Measurements from ENCODE around the gene KDM3B. TPM values are rescaled to one million over a fixed set of nuclear protein-coding genes. Genes with fewer than 3 reads are reported as not detected.
A peak's percentile ranks its signal among the peaks of the same experiment; 100 is the strongest.
"Not testable (repeated sequence)": the region's sequence is repeated elsewhere in the genome, so short reads cannot be mapped to it uniquely, and the experiment has no call there.

Gene KDM3B
- total RNA-seq: 42.4 and 44.5 TPM in 2 replicates

GRCh38 chr5:138352071-138352721 is at the start of gene KDM3B:
TSS of gene KDM3B (plus strand) at chr5:138352685. CDS start at chr5:138352796, 111 bp downstream.
- no peaks in the 10 kb centered on the region for H3K27me3 ChIP-seq (ENCODE audit: control insufficient read depth, insufficient read depth, low read length)
- no peak for FAIRE-seq
- H3K4me3 ChIP-seq (ENCODE audit: low read depth, low read length): peak within 1 kb of the TSS; percentile 86
- TF ChIP-seq CTCF (IDR thresholded peaks at IDR 0.05; ENCODE audit: insufficient read depth, low read length, severe bottlenecking): peak; percentile 98
- peak; percentile 58 for DNase-seq (ENCODE audit: low read depth)
- H3K36me3 ChIP-seq (ENCODE audit: control insufficient read depth, insufficient read depth, low read length): peaks cover 7% of the 10 kb centered on the region

DNA sequence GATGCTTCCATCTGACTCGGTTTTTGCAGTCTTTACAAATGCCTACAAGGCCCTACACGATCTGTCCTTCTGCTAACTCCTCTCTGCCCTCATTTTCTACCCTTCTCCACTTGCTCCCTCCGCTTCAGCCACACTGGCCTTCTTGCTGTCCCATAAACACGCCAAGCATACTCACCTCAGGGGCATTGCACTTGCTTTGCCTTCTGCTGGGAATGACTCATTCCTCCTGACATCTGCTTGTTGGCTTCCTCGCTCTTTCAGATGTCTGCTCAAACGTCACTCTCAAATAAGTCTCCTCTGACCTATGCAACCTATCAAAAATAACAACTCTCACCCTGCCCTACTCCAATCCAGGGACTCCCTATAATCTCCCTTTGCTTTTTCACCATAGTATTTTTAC is 49.1 kb upstream of the KDM3B start:
- no peak overlapping the region for H3K4me3 ChIP-seq (ENCODE audit: low read depth, low read length)
- peak; percentile 23 for DNase-seq (ENCODE audit: low read depth)
- no peaks in the 10 kb centered on the region for H3K36me3 ChIP-seq (ENCODE audit: control insufficient read depth, insufficient read depth, low read length)
- TF ChIP-seq CTCF (IDR thresholded peaks at IDR 0.05; ENCODE audit: insufficient read depth, low read length, severe bottlenecking): no peak
- FAIRE-seq: no peak
- H3K27me3 ChIP-seq (ENCODE audit: control insufficient read depth, insufficient read depth, low read length): no peaks in the 10 kb centered on the region

GRCh38 chr5:138305797-138306196 is 46.7 kb upstream of the KDM3B start:
- FAIRE-seq (peak; percentile 7), DNase-seq (ENCODE audit: low read depth) (peak; percentile 67)
- no peak for TF ChIP-seq CTCF (IDR thresholded peaks at IDR 0.05; ENCODE audit: insufficient read depth, low read length, severe bottlenecking)
- Histone ChIP-seq H3K36me3 (ENCODE audit: control insufficient read depth, insufficient read depth, low read length) (no peaks in the 10 kb centered on the region), H3K27me3 (ENCODE audit: control insufficient read depth, insufficient read depth, low read length) (no peaks in the 10 kb centered on the region), H3K4me3 (ENCODE audit: low read depth, low read length) (no peak overlapping the region)

DNA sequence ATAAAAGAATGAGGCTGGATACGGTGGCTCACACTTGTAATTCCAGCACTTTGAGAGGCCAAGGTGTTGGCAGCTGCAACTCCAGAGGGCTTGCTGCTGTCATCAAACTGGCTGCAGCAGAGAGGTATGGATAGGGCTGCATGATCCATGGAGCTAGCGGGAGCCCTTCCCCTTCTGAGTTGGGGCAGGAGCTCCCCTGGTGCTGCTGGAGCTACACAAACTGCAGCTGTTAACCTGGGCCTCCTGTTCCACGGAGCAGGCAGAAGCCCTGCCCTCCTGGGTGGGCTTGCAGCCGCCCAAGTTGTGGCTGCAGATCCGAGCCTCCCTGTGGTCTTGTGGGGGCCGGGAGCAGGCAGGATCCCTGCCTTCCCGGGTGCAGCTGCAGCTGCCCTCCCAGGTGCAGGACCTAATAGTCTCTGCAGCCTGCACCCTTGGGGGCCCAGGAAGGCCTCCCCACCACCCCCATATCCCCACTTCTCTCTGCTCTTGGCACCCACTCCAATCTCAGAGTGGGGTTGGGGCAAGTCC is 36.7 kb upstream of the KDM3B start:
- Histone ChIP-seq H3K27me3 (ENCODE audit: control insufficient read depth, insufficient read depth, low read length) (no peaks in the 10 kb centered on the region), H3K4me3 (ENCODE audit: low read depth, low read length) (no peak overlapping the region), H3K36me3 (ENCODE audit: control insufficient read depth, insufficient read depth, low read length) (no peaks in the 10 kb centered on the region)
- TF ChIP-seq CTCF (IDR thresholded peaks at IDR 0.05; ENCODE audit: insufficient read depth, low read length, severe bottlenecking): no peak
- no peak for FAIRE-seq
- no peak for DNase-seq (ENCODE audit: low read depth)

GRCh38 chr5:138316355-138316754 is 36.1 kb upstream of the KDM3B start:
- Histone ChIP-seq H3K27me3 (ENCODE audit: control insufficient read depth, insufficient read depth, low read length) (no peaks in the 10 kb centered on the region), H3K36me3 (ENCODE audit: control insufficient read depth, insufficient read depth, low read length) (no peaks in the 10 kb centered on the region), H3K4me3 (ENCODE audit: low read depth, low read length) (no peak overlapping the region)
- no peak for TF ChIP-seq CTCF (IDR thresholded peaks at IDR 0.05; ENCODE audit: insufficient read depth, low read length, severe bottlenecking)
- DNase-seq (ENCODE audit: low read depth) (no peak), FAIRE-seq (no peak)

DNA sequence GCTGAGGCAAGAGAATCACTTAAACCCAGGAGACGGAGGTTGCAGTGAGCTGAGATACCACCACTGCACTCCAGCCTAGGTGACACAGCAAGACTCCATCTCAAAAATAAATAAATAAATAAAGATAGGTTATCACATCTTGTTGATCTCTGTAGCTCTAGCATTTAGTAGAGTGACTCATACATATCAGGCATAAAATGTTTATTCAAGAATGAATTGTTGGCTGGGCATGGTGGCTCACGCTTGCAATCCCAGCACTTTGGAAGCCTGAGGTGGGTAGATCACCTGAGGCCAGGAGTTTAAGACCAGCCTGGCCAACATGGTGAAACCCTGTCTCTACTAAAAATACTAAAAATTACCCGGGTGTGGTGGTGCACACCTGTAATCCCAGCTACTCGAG is 34.3 kb upstream of the KDM3B start:
- not testable (repeated sequence) for H3K4me3 ChIP-seq (ENCODE audit: low read depth, low read length); FAIRE-seq; H3K27me3 ChIP-seq (ENCODE audit: control insufficient read depth, insufficient read depth, low read length); H3K36me3 ChIP-seq (ENCODE audit: control insufficient read depth, insufficient read depth, low read length)
- peak; percentile 26 for DNase-seq (ENCODE audit: low read depth)

Data from bronchial epithelial cell (primary cell).